HEK293T (cell line): ENCODE results near the gene ZNF330.

Source experiments
- CTCF ChIA-PET: fragments of 350-600 bp; formaldehyde crosslinking; extraction: SDS; loops from one replicate; lab custom pipeline; 2021; ENCODE audit warnings: antibody characterized with exemption, inconsistent platforms; lab: Yijun Ruan, JAX
- POLR2A ChIA-PET: fragments of 350-600 bp; formaldehyde crosslinking; extraction: SDS; loops from one replicate; lab custom pipeline; 2020; ENCODE audit warnings: antibody characterized with exemption, inconsistent platforms; lab: Yijun Ruan, JAX
- DNase-seq: peaks from one replicate; pipeline ENCODE4 v3.0.0; 2012; ENCODE audit warnings: mixed read lengths; ENCODE audit errors: extremely low spot score
- ARNT ChIP-seq: fragments of 450-650 bp; IDR thresholded peaks from 2 replicates; pipeline ENCODE4 v1.6.1; 2017; ENCODE audit warnings: mild to moderate bottlenecking
- BHLHE40 ChIP-seq: fragments of 450-650 bp; IDR thresholded peaks from 2 replicates; pipeline ENCODE4 v1.6.1; 2016; ENCODE audit warnings: mild to moderate bottlenecking, moderate library complexity, borderline replicate concordance
- CTBP1 ChIP-seq: fragments of 450-650 bp; IDR thresholded peaks from 2 replicates; pipeline ENCODE4 v1.6.1; 2016; ENCODE audit warnings: borderline replicate concordance
- ELF4 ChIP-seq: fragments of 450-650 bp; IDR thresholded peaks from 2 replicates; pipeline ENCODE4 v1.6.1; 2017; ENCODE audit warnings: antibody characterized with exemption
- FOXA1 ChIP-seq: fragments of 450-650 bp; IDR thresholded peaks from 2 replicates; pipeline ENCODE4 v1.6.1; 2016; ENCODE audit warnings: mild to moderate bottlenecking
- FOXK2 ChIP-seq: fragments of 450-650 bp; IDR thresholded peaks from 2 replicates; pipeline ENCODE4 v1.6.1; 2016; ENCODE audit warnings: mild to moderate bottlenecking
- FOXM1 ChIP-seq: fragments of 450-650 bp; IDR thresholded peaks from 2 replicates; pipeline ENCODE4 v1.6.1; 2017; ENCODE audit warnings: mild to moderate bottlenecking, borderline replicate concordance
- HDGF ChIP-seq: fragments of 450-650 bp; IDR thresholded peaks from 2 replicates; pipeline ENCODE4 v1.6.1; 2017; ENCODE audit warnings: antibody characterized with exemption, borderline replicate concordance
- L3MBTL2 ChIP-seq: fragments of 450-650 bp; conservative IDR thresholded peaks from 2 replicates; pipeline ENCODE4 v1.6.1; 2016; ENCODE audit warnings: mild to moderate bottlenecking
- LEF1 ChIP-seq: fragments of 450-650 bp; IDR thresholded peaks from 2 replicates; pipeline ENCODE4 v1.6.1; 2017; ENCODE audit warnings: mild to moderate bottlenecking, borderline replicate concordance
- NFRKB ChIP-seq: fragments of 450-650 bp; IDR thresholded peaks from 2 replicates; pipeline ENCODE4 v1.6.1; 2016; ENCODE audit warnings: mild to moderate bottlenecking, moderate library complexity
- PKNOX1 ChIP-seq: fragments of 450-650 bp; IDR thresholded peaks from 2 replicates; pipeline ENCODE4 v1.6.1; 2016
- SP1 ChIP-seq: fragments of 450-650 bp; IDR thresholded peaks from 2 replicates; pipeline ENCODE4 v1.6.1; 2017
- SUZ12 ChIP-seq: fragments of 450-650 bp; IDR thresholded peaks from 2 replicates; pipeline ENCODE4 v1.6.1; 2016; ENCODE audit warnings: mild to moderate bottlenecking
- TARDBP ChIP-seq: fragments of 450-650 bp; IDR thresholded peaks from 2 replicates; pipeline ENCODE4 v1.6.1; 2016
- ZNF384 ChIP-seq: fragments of 450-650 bp; IDR thresholded peaks from 2 replicates; pipeline ENCODE4 v1.6.1; 2016

ZNF330 gene

DNA sequence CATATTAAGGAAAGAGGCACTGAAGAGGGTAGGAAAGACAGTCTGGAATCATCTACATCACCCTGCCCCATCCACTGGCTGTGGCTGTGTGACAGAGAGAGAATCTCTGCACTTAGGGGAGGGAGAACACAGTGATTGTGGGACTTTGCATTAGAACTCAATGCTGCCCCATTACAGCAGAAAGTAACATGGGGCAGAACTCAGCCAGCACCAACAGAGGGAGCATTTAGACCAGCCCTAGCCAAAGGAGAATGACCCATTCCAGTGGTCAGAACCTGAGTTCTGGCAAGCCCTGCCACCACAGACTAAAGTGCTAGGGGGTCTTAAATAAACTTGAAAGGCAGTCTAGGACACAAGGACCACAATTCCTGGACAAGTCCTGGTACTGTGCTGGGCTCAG lies 37.9 kb downstream of the ZNF330 start:
- DNase-seq: no peak
- CTCF ChIA-PET: no interaction called here
- TF ChIP-seq FOXK2 (no peak), BHLHE40 (no peak), PKNOX1 (no peak), SUZ12 (no peak), FOXM1 (no peak), TARDBP (no peak), LEF1 (no peak), ARNT (no peak), ZNF384 (no peak), SP1 (no peak), FOXA1 (no peak), ELF4 (no peak), HDGF (no peak), NFRKB (no peak), CTBP1 (no peak), L3MBTL2 (no peak)
- POLR2A ChIA-PET: no interaction called here

DNA sequence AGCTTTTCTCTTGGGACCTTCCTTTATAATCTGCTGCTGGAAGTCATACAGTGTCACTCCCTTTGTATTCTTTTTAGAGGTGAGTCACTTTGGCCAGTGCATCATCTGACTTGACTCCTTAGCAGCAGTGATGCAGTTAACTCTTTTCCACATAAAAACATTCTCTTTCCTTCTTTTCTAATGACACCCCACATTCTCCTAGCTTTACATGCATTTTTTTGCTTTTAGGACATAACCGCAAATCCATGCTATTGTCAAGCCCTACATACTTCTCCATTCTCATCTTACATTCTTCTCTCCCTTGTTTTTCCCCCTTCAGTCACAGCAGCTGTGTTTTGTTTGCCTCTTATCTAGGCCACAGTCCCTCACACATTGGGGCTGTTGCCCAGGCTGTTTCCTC lies 55.1 kb downstream of the ZNF330 start:
- POLR2A ChIA-PET: no interaction called here

DNA sequence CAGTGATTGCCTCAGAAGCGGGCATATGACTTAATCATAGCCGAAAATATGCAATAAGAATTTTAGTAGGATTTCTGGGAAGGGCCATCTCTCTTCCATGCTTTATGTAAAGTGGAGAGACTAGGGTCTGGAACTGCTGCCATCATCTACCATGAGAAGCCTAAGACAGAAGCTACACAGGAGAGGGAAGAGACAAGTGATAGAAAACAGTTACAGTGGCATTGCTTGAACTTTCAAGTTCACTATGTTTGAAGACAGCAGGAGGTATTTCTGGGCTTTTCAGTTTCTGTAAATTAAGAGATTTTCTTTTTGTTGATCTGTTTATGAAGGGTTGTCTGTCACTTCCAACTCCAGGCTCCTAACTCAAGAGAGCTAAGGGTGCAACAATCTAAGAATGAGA lies 62.5 kb downstream of the ZNF330 start:
- DNase-seq: no peak
- ChIA-PET POLR2A (no interaction called here), CTCF (no interaction called here)
- TF ChIP-seq TARDBP (no peak), NFRKB (no peak), BHLHE40 (no peak), L3MBTL2 (no peak), FOXK2 (no peak), ARNT (no peak), SP1 (no peak), ZNF384 (no peak), CTBP1 (no peak), HDGF (no peak), PKNOX1 (no peak), FOXA1 (no peak), SUZ12 (no peak)

More for the DNA sequence above, 55.1 kb downstream of the ZNF330 start:
- CTCF ChIA-PET: interaction anchor here (0.6 kb wide), 1 partner anchor 666 kb away, joined by 3 read pairs; no protein-coding TSS in a partner anchor
- DNase-seq: no peak
- TF ChIP-seq NFRKB (no peak), ARNT (no peak)

DNA sequence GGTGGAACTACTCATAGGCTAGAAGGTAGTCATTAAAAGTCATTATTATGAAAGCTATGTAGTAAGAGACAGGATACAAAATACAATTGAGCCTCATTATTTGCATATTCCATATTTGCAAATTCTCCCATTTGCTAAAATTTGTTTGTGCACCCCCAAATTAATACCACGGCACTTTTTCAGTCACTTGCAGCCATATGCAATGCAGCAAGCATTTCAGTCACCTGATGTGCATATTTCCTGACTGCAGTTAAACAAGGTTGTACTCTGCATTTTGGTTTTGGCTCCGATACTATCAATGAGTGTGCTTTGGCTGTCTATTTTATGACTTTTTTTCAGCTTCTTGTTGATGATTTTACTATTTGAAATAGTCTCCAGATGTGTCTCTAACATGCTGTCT lies 62.9 kb downstream of the ZNF330 start:
- CTCF ChIA-PET: no interaction called here
- POLR2A ChIA-PET: no interaction called here
- TF ChIP-seq LEF1 (no peak), FOXA1 (no peak), ARNT (no peak), ZNF384 (no peak), NFRKB (no peak), HDGF (no peak), SP1 (no peak), L3MBTL2 (no peak), TARDBP (no peak), ELF4 (no peak)
- no peak for DNase-seq
